HG03565 (cell line): Measurements from ENCODE around the gene AKR1C1.
"Not testable (repeated sequence)": the region's sequence is repeated elsewhere in the genome, so short reads cannot be mapped to it uniquely, and the experiment has no call there.

ENCODE experiments used
- ATAC-seq: cut with Tn5 transposase; IDR thresholded peaks from one replicate; pipeline ENCODE4 v1.9.1; 2021; ENCODE audit warnings: mild to moderate bottlenecking, moderate library complexity; ENCODE audit not compliant: unreplicated experiment

Gene AKR1C1

DNA sequence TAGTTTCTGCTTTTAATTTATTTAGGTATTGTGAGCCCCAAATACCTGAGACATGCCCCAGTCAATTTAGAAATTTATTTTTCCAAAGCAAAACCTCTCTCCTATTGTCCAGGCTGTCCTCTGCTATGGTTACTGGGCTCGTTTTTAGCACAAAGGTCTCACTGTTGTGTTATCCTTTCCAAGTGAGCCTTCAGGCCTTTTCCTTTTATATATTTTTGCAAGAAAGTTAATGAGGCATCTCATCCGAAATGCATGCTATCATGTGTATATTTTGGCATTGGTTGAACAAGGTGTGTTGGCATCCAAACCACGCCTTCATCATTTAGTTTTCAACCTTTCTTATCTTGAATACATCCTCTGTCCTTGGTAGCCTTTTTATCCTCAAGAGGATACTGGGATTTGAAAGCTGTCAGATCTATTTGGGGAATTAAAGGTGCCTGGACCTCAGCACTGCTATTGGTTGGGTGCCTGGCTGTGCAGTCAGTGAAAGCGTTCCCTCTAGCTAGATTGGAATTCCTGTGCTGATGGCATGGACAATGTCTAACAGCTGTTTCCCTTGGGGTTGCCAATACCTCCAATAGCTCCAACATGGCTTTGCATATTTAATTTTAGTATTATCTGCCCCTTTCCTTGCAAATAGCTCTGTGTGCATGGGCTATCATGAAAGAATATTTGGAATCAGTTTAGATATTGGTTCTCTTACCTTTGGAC is 51.1 kb downstream of the AKR1C1 start:
- ATAC-seq = not testable (repeated sequence)

DNA sequence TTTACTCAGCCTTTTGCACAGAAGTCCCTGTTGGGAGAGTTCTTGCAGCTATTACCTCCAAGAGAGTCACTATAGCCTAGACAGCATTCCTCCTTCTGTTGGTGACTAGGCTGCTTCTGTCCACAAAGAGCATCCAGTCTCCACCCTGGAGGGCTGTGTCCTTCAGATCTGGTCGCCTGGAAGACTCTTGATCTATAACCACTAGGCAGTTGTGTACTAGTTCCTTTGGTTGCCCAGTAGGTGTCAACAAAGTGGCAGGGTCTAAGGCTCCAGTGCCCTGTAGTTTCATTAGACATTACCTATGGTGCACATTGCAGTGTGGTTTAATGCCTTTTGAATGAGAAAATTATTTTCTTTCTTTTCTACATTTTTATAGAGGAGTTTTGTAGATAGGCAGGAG is 51.7 kb downstream of the AKR1C1 start:
- no peak for ATAC-seq

DNA sequence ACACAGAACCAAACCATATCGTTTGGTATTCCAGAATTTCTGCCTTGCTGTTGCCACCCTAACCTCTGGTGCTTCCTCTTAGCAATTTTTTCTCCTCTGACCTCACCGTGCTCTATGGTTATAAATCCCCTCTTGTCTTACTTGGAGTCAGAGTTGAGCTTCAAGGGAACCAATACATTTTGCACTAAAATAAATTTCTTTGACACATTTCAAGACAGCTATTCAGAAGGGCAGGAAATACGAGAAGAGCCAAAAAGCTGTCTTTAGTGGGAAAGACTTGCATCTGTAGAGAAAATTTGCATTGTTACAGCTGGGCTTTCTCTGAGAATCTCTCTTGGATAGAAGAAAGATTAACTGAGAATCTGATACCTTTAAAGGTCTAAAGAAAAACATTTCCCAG is 54.9 kb downstream of the AKR1C1 start:
- ATAC-seq = no peak

DNA sequence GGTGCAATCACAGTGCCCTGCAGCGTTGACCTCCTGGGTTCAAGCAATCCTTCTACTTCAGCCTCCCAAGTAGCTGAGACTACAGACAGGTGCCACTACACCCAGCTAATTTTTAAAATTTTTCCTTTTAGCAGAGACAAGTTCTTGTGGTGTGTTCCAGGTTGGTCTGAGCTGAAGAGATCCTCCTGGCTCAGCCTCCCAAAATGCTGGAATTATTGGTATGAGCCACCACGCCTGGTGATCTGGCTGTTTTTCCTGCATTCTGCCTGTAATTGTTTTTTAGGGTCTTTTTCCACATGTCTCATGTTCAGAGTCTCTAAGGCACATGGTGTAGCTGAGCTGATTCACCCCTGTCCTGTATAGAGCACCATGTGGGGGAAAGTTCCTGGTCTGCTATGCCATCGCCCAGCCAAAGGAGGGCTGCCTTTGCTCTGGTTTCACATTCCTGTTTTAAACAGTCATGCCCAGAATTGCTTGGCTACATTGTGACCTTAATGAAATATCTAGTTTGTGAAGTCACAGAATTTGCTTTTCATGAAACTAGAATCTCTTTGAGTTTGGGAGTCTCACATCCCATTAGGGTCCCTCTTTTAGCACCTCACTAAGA is 55.6 kb downstream of the AKR1C1 start:
- not testable (repeated sequence) for ATAC-seq

DNA sequence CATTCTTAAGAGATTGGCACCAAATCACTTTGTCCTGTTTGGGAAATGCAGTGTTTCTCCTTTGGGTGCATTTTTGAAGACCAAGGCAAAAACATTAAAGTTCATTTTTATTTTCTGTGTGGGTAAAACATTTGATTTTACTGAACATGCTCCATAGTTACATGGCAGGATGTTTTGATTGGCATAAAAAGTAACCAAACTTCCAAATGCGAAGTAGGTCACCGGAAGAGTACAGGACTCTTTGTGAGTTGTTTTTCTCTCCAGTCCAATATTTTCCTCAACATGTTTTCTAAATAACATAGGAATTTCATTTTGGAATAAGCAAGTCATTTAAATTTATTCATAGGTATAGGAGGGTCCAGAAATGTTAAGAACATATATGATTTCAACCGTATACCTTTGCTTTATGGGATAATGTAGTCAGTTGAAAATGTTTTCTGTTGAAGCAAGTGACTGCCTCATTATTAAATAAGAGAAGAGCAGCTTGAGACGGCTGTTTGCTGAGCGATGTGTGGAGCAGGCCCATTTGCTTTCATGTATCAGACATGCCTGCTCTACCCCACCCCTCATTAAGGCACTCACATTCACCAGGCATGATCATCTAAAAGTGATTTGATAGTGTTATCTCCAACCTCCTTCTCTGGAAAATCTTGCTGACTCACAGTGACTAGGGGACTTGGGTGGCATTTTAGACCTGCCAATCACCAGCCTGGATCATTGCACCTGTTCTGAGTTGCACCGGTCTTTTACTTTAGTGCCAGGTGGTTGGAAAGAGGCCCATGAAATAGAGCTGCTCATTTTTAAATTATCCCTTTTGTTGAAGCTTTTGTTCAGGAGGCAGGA is 56.8 kb downstream of the AKR1C1 start:
- ATAC-seq = not testable (repeated sequence)

DNA sequence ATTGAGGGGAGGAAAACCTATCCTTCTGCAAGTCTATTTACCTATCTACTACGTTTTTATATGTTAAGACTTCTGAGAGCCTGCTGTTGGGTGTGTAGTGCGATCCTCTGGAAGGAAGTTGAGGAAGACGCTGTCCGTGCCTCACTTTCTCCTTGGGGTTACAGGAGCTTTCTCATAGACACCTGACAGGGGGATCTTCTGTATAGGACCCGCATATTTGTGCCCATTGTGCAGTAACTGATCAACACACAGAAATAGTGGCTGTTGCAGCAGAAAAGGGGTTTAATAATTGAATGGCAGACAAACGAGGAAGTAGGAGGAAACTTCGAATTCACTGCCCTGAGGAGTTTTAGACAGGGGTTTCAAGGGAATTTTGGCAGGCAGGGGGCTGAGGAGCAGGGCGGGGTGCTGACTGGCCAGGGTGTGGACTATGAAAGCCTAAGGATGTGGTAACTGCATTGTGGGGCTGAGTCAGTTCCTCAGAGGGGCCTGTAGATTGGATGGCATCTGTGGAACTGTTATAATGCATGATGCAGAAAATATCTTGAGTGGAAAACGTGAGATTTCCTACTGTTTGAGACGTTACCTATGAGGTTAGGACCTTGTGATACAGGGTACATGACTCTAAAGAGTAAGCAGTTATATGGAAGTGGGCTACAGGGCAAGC is 58.5 kb downstream of the AKR1C1 start:
- ATAC-seq = not testable (repeated sequence)

DNA sequence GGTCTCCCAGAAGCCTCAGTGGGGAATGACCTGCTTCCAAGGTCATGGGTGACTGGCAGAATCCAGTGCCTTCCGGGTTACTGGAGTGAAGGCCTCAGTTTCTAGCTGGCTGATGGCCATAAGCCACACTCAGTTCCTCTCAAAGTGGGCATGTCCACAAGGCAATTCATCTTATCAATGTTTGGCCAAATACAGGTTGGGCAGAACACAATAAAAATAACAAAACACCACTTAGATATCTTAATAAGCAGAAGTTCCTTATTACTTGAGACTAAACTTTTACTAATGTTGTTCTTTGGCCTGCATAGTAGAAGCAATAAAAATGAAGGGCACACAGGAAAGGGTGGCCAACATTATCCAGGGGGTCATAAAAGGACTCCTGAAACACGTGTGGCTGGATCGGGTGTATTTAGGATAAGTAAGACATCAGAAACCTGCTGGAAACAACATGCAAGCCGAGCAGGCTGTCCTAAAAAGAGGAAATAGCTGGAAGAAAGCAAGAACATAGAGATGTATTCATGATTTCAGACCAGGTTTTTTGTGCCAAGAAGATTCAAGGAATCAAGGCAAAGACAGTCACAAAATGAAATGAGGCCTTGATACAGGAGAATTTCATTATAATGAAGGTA is 60.1 kb downstream of the AKR1C1 start:
- ATAC-seq = no peak

DNA sequence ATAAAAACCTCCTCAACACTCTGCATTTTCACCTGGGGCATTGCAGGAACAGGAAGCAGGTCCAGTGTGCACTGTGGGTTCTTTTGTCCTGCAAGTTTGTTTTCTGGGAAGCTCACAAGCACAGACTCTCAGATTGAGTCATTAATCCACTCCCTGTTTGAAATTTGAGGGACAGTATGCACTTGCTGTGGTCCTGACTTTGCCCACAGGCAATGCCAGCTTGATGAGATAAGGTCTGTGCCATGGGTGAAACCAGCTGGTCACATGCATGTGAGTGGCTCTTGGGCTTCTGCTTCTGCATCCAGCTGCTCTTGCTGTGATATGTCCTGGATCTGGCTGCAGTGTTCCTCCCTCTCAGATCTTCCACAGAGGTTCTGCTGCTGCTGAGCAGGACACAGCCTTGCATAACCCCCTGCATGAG is 62.3 kb downstream of the AKR1C1 start:
- not testable (repeated sequence) for ATAC-seq

DNA sequence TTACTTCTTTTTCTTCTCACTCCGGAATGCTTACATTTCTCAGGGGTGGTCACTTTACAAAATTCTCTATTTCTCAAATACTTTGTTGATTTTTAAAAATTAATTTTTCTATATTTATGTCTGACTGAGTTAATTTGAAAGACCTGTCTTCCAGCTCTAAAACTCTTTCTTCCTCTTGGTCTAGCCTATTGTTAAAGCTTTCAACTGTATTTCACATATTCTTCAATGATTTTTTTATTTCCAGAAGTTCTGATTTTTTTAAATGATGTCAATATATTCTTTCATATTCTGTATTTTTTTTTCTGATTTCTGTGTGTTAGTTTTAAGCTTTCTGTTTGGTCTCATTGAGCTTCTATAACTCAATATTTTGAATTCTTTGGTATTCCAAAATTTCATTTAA is 67.8 kb downstream of the AKR1C1 start:
- no peak for ATAC-seq

DNA sequence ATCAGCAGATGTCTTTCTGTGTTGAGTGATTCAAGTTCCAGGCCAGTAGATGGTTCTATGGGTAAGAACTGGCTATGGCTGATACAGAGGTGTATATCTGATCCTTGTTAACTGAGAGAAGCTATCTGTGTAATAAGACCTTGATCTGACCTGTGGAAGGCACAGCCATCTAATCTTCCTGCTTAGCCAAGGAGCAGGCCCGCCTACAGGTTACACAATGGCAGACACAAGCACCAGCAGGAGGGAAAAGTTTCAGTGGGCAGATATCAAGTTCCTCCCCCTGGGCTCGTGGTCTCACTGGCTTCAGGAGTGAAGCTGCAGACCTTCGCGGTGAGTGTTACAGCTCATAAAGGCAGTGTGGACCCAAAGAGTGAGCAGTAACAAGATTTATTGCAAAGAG is 68.4 kb downstream of the AKR1C1 start:
- ATAC-seq = not testable (repeated sequence)

DNA sequence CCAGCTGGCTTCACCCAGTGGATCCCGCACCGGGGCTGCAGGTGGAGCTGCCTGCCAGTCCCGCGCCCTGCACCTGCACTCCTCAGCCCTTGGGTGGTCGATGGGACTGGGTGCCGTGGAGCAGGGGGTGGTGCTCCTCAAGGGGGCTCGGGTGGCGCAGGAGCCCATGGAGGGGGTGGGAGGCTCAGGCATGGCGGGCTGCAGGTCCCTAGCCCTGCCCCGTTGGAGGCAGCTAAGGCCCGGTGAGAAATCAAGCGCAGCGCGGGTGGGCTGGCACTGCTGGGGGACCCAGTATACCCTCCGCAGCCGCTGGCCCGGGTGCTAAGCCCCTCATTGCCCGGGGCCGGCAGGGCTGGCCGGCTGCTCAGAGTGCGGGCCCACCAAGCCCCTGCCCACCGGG is 69.2 kb downstream of the AKR1C1 start:
- ATAC-seq = not testable (repeated sequence)
